HK-2 (cell line): ENCODE results near the gene OR6C1.
"Not testable (repeated sequence)": the region's sequence is repeated elsewhere in the genome, so short reads cannot be mapped to it uniquely, and the experiment has no call there.

Source experiments
- DNase-seq: peaks from one replicate; pipeline ENCODE4 v3.0.0-alpha.2; 2018; ENCODE audit not compliant: unreplicated experiment

Gene OR6C1

GRCh38 chr12:55314043-55314442, at the start of gene OR6C1:
OR6C1 (plus strand) TSS chr12:55314343; CDS start chr12:55320600, 6,257 bp downstream.
- DNase-seq, result no peak

DNA sequence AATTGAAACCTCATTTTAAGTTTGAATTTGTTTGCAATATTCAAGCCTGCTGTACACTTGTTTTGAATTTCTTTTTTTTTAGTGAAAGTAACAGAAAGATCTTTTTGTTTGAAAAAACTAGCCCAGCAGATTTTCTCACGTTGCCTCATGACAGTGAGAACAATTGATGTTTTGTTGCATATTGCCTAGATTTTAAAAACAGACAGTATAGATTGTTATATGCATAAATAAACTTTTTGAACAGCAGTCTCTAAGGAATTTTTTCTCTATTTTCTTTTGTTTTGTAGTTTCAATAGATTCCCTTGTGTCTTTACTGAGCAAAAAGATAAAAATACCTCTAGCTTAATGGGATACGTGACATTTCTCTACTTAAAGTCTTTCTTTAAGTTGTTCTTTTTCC, 33.2 kb upstream of the OR6C1 start:
- no peak for DNase-seq

- DNase-seq, result no peak
Observed at GRCh38 chr12:55289999-55290398, 24.1 kb upstream of the OR6C1 start.

- DNase-seq, result no peak
Observed at GRCh38 chr12:55296469-55296868, 17.7 kb upstream of the OR6C1 start, which contains the start of gene OR6C6. OR6C6 (minus strand) TSS chr12:55296569; CDS start chr12:55295232, 1,337 bp downstream.

DNA sequence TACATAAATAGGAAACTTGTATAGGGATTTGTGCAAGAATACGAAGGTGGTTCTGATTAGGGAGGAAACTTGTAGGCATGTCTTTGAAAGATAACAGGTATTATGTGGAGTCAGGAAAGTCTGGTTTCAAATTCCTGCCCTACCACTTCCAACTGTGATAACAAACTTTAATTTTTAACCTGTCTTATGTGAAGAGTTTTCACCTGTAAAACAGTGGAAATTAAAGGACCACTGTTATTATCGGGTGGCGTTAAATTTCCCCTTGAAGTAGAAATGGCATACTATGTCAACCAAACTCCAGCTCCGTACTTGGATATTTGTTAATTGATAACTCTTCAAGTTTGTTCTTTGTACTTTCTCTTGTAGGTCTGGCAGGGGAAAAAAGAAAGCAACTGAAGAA, 6.1 kb downstream of the OR6C1 start:
- no peak for DNase-seq

GRCh38 chr12:55325801-55326200, 11.7 kb downstream of the OR6C1 start:
- not testable (repeated sequence) for DNase-seq

DNA sequence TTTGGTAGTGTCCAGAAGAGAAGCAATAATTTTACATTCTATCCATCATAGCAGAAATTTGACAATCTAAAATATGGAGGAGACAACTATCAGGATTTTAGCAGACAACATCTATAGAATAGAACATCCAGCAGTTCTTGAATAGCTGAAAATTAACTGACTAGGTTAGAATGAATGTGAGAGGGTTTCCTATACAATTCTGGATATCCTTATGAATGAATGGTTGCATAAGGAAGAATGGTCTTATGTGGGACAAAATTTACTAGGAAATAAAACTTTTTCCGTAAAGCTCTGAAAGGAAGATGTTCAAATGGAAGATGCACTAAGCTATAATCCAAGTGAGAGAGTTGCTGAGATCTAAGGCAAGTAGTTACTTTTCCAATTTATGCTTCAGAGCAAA, 16.3 kb downstream of the OR6C1 start, which contains the start of gene OR6C3:
Gene OR6C3, plus strand, starts transcription at position 301 of the 400 bp plus-strand sequence. CDS start 955 bp downstream, outside the sequence.
- DNase-seq, result no peak

DNA sequence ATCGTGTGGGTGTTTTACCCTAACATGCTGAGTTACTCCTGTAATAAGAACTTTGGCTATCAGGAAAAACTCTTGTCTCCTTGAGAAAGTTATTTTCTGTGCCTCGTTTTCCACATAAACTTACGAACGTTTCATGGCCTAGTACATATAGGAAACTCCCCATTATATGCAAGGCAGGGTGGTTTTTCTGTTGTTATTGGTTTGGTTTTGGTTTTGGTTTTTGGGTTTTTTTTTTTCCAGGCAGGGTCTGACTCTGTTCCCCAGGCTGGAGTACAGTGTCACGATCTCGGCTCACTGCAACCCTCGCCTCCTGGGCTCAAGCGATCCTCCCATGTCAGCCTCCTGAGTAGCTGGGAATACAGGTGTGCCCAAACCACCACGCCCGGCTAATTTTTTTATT, 21.9 kb downstream of the OR6C1 start:
- no peak for DNase-seq

DNA sequence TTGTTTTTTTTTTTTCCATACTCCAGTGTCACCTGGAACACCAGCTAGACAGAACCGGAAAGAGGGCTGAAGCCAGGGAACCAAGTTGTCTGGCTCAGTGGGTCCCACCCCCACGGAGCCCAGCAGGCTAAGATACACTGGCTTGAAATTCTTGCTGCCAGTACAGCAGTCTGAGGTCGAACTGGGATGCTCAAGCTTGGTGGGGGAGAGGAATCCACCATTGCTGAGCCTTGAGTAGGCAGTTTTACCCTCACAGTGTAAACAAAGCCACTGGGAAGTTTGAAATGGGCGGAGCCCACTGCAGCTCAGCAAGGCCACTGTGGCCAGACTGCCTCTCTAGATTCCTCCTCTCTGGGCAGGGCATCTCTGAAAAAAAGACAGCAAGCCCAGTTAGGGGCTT, 41.2 kb downstream of the OR6C1 start:
- not testable (repeated sequence) for DNase-seq

- DNase-seq, result no peak
Observed at GRCh38 chr12:55362675-55363074, 48.5 kb downstream of the OR6C1 start, which contains the start of gene OR6C75. OR6C75 (plus strand) TSS chr12:55362975; CDS start chr12:55365111, 2,136 bp downstream.

DNA sequence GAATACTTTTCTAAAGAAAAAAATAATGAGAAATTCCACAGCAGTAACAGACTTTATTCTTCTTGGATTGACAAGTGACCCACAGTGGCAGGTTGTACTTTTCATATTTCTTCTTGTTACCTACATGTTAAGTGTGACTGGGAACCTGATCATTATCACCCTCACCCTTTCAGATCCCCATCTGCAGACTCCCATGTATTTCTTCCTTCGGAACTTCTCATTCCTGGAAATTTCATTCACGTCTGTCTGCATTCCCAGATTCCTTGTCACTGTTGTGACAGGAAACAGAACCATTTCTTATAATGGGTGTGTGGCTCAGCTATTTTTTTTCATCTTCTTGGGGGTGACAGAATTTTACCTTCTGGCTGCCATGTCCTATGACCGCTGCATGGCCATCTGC, 50.9 kb downstream of the OR6C1 start:
- no peak for DNase-seq
